K562 (cell line): Measurements from ENCODE around the gene LRRC47. TPM values are rescaled to one million over a fixed set of nuclear protein-coding genes. Genes with fewer than 3 reads are reported as not detected.

ENCODE experiments used
- ARNT ChIP-seq, 2 experiments: fragments of 450-650 bp; IDR thresholded peaks; 2 replicates each; pipeline ENCODE4 v1.6.1; 2016; ENCODE audit warnings: mild to moderate bottlenecking in 1 of 2
- DACH1 ChIP-seq: fragments of 450-650 bp; IDR thresholded peaks from 2 replicates; pipeline ENCODE4 v1.6.1; 2018; ENCODE audit not compliant: partially characterized antibody
- ETV1 ChIP-seq: fragments of 450-650 bp; conservative IDR thresholded peaks from 2 replicates; pipeline ENCODE4 v1.6.1; 2016; ENCODE audit warnings: missing genetic modification characterization, control low read depth, low read depth, missing compliant biosample characterization
- FOSL1 ChIP-seq: fragments of 200-800 bp; sonication (Bioruptor generic); conservative IDR thresholded peaks from 2 replicates; pipeline ENCODE4 v1.6.1; 2016; ENCODE audit warnings: missing genetic modification characterization, missing compliant biosample characterization
- FOXA3 ChIP-seq, 2 experiments: fragments of 450-650 bp in 1 of 2; sonication (generic) in 1 of 2; formaldehyde crosslinking; IDR thresholded peaks in 1 of 2; conservative IDR thresholded peaks in 1 of 2; 2 replicates each; pipeline versions ENCODE4 v1.4.0 to v1.8.0; 2020 to 2022; ENCODE audit warnings: mild to moderate bottlenecking in 2 of 2, missing genetic modification reagents in 1 of 2
- HDAC1 ChIP-seq, 2 experiments: fragments of 450-650 bp; IDR thresholded peaks; 2 replicates each; pipeline ENCODE4 v1.6.1; 2016 to 2017; ENCODE audit warnings: inconsistent platforms in 1 of 2, mild to moderate bottlenecking in 1 of 2, moderate library complexity in 1 of 2
- JUND ChIP-seq, 2 experiments: IDR thresholded peaks; 2 replicates in 1 of 2; 3 replicates in 1 of 2; pipeline ENCODE4 v1.6.1; 2011; ENCODE audit warnings: borderline replicate concordance in 2 of 2, low read depth in 2 of 2, low read length in 2 of 2, improper control_type of control experiment in 1 of 2, missing biosample characterization in 1 of 2, missing genetic modification characterization in 1 of 2, missing genetic modification reagents in 1 of 2
- MAFK ChIP-seq: IDR thresholded peaks from 2 replicates; pipeline ENCODE4 v1.6.1; 2011; ENCODE audit warnings: low read length, improper control_type of control experiment
- MECOM ChIP-seq: fragments of 250-450 bp; sonication (Bioruptor Pico); IDR thresholded peaks from 2 replicates; pipeline ENCODE4 v1.8.0; 2022; ENCODE audit warnings: inconsistent platforms
- NR2C1 ChIP-seq, 2 experiments: fragments of 450-650 bp; IDR thresholded peaks; 2 replicates each; pipeline ENCODE4 v1.6.1; 2017; ENCODE audit warnings: mild to moderate bottlenecking in 2 of 2, antibody characterized with exemption in 1 of 2, inconsistent platforms in 1 of 2, missing compliant biosample characterization in 1 of 2, missing genetic modification characterization in 1 of 2
- PCBP2 ChIP-seq: fragments of 200-400 bp; formaldehyde crosslinking; IDR thresholded peaks from 2 replicates; pipeline ENCODE4 v1.6.1; 2018; ENCODE audit warnings: low read length, low read depth, mild to moderate bottlenecking, moderate library complexity; ENCODE audit not compliant: poor library complexity, severe bottlenecking
- PHF21A ChIP-seq: fragments of 450-650 bp; IDR thresholded peaks from 2 replicates; pipeline ENCODE4 v1.6.1; 2017; ENCODE audit warnings: low read depth, borderline replicate concordance
- STAT5A ChIP-seq: IDR thresholded peaks from 2 replicates; pipeline ENCODE4 v1.6.1; 2012; ENCODE audit warnings: low read length, inconsistent platforms, borderline replicate concordance
- TCF7L2 ChIP-seq: fragments of 150-350 bp; IDR thresholded peaks from 2 replicates; pipeline ENCODE4 v1.6.1; 2016; ENCODE audit warnings: low read depth, mild to moderate bottlenecking, low read length, moderate library complexity
- TFAM ChIP-seq: fragments of 250-450 bp; sonication (Bioruptor Pico); conservative IDR thresholded peaks from 2 replicates; pipeline ENCODE4 v1.5.0; 2021; ENCODE audit warnings: mild to moderate bottlenecking, moderate library complexity
- ZFPM2 ChIP-seq: fragments of 250-450 bp; sonication (Bioruptor Pico); IDR thresholded peaks from 2 replicates; pipeline ENCODE4 v1.5.1; 2022; ENCODE audit warnings: mild to moderate bottlenecking
- ZFX ChIP-seq: sonication (generic); formaldehyde crosslinking; IDR thresholded peaks from 2 replicates; pipeline ENCODE4 v1.8.0; 2022; ENCODE audit warnings: mild to moderate bottlenecking, missing genetic modification reagents, moderate library complexity
- ZNF12 ChIP-seq: sonication (generic); formaldehyde crosslinking; IDR thresholded peaks from 2 replicates; pipeline ENCODE4 v1.4.0; 2020; ENCODE audit warnings: mild to moderate bottlenecking, missing genetic modification reagents
- ZNF408 ChIP-seq: fragments of 250-450 bp; sonication (Bioruptor Pico); IDR thresholded peaks from 2 replicates; pipeline ENCODE4 v1.4.0; 2020; ENCODE audit warnings: low read depth, mild to moderate bottlenecking, moderate library complexity
- polyA plus RNA-seq, 8 experiments: library from polyadenylated mRNA; depleted of rRNA in 4 of 8; stranded (reverse) in 5 of 8; unstranded in 3 of 8; fragments of >200 nt; fragmentation: Nextera tagmentation in 2 of 8; fragmentation: Illumina TruSeq in 1 of 8; extraction: Ambion mirVana in 2 of 8; extraction: Trizol in 1 of 8; gene quantifications; 2 replicates each; pipeline versions ENCODE4 v1.2.1 to v1.2.3, GENCODE V29; 2011 to 2014; ENCODE audit warnings: inconsistent platforms in 1 of 8, missing spikeins in 1 of 8
- total RNA-seq, 7 experiments: library from RNA; depleted of rRNA in 6 of 7; stranded (reverse); fragments of >200 nt in 6 of 7; fragmentation: Illumina TruSeq in 2 of 7; extraction: Trizol in 2 of 7; gene quantifications; 2 replicates each; pipeline versions ENCODE4 v1.2.1 to v1.2.3, GENCODE V29; 2011 to 2021; ENCODE audit warnings: low replicate concordance in 1 of 7
- TF ChIP-seq, protein P1 (sequence below): IDR thresholded peaks from 2 replicates; pipeline ENCODE4 v1.6.1; 2016; ENCODE audit warnings: missing genetic modification characterization, missing compliant biosample characterization
- TF ChIP-seq, protein P2 (sequence below): fragments of 450-650 bp; IDR thresholded peaks from one replicate; pipeline ENCODE4 v1.6.1; 2018; ENCODE audit warnings: mild to moderate bottlenecking, moderate library complexity; ENCODE audit not compliant: partially characterized antibody
- TF ChIP-seq, protein P3 (sequence below): fragments of 250-450 bp; sonication (Bioruptor Pico); IDR thresholded peaks from 2 replicates; pipeline ENCODE4 v1.9.0; 2021; ENCODE audit warnings: mild to moderate bottlenecking, inconsistent platforms

LRRC47 gene
- total and polyA plus RNA-seq, 9 of the 15 experiments (the other 6 are each of a cell fraction or from before 2014, with no cell fraction given) = 4.6 to 68.0 (median 35.9) TPM

DNA sequence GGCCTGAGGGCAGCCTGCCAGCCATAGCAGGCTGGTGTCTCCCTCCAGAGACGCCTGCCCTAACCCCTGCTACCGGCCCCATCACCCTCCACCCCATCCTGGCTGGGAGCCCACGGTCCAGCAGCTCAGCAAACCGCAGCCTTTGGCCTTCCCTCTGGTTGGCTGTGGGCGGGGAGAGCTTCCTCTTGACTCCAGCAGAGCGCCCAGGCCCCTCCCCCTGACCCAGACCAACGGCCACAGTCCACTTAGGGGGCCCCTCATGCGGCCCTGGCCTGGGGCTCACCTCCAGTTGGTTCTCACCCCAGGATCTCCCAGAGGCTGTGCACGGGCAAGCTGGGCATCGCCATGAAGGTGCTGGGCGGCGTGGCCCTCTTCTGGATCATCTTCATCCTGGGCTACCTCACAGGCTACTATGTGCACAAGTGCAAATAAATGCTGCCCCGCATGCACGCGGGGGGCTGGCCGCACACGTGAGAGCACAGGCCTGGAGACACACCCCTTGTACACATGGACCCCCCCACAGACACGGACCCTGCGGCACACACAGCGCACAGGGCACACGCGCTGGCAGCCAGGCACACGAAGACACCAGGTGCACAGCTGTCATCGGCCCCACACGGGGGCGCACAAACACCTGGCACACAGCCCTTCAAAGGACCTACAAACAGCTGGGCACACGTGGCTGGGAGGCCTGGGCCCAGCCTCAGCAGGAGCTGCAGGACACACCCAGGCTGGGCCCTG is 20.6 kb downstream of the LRRC47 start (continued):
- TF ChIP-seq, protein P1, sequence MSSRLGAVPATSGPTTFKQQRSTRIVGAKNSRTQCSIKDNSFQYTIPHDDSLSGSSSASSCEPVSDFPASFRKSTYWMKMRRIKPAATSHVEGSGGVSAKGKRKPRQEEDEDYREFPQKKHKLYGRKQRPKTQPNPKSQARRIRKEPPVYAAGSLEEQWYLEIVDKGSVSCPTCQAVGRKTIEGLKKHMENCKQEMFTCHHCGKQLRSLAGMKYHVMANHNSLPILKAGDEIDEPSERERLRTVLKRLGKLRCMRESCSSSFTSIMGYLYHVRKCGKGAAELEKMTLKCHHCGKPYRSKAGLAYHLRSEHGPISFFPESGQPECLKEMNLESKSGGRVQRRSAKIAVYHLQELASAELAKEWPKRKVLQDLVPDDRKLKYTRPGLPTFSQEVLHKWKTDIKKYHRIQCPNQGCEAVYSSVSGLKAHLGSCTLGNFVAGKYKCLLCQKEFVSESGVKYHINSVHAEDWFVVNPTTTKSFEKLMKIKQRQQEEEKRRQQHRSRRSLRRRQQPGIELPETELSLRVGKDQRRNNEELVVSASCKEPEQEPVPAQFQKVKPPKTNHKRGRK (tag) = no peak
- TF ChIP-seq NR2C1 (IDR thresholded peaks at IDR 0.05) (0 out of 2 replicates have a peak, but pooled peaks have one; percentile 58), NR2C1 (tag; IDR thresholded peaks at IDR 0.05) (peak; percentile 51; the same call in 1 of the 2 replicates), ZFPM2 (no peak), PHF21A (no peak), FOSL1 (tag) (0 out of 2 replicates have a peak, but pooled peaks have one; percentile 2), JUND (IDR thresholded peaks at IDR 0.05; ENCODE audit: borderline replicate concordance, low read depth, low read length) (peak; percentile 45; the same call in 1 of the 2 replicates), JUND (tag; IDR thresholded peaks at IDR 0.05; ENCODE audit: borderline replicate concordance, low read depth, low read length) (peak; percentile 55; the same call in 1 of the 3 replicates), FOXA3 (CRISPR knock-in tag; conservative IDR thresholded peaks at IDR 0.05 in 1 of 2, IDR thresholded peaks at IDR 0.05 in 1 of 2) (peak in 1 of 2 experiments; percentile 63; a peak in 1 of 4 replicates), TCF7L2 (no peak), ETV1 (tag) (no peak), ZNF408 (CRISPR knock-in tag) (no peak), STAT5A (no peak), ARNT (IDR thresholded peaks at IDR 0.05) (peak in 1 of 2 experiments; percentile 26; a peak in 1 of 4 replicates), TFAM (no peak), ZNF12 (CRISPR knock-in tag) (peak; percentile 64; the same call in 1 of the 2 replicates), PCBP2 (no peak), DACH1 (peak; percentile 95), ZFX (peak; percentile 96), MAFK (no peak; the same call in 1 of the 2 replicates), HDAC1 (IDR thresholded peaks at IDR 0.05) (peak in 1 of 2 experiments; percentile 94; a peak in 2 of 4 replicates), MECOM (CRISPR knock-in tag) (peak; percentile 71; the same call in 1 of the 2 replicates)
- TF ChIP-seq, protein P2, sequence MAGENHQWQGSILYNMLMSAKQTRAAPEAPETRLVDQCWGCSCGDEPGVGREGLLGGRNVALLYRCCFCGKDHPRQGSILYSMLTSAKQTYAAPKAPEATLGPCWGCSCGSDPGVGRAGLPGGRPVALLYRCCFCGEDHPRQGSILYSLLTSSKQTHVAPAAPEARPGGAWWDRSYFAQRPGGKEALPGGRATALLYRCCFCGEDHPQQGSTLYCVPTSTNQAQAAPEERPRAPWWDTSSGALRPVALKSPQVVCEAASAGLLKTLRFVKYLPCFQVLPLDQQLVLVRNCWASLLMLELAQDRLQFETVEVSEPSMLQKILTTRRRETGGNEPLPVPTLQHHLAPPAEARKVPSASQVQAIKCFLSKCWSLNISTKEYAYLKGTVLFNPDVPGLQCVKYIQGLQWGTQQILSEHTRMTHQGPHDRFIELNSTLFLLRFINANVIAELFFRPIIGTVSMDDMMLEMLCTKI = no peak
- TF ChIP-seq, protein P3, sequence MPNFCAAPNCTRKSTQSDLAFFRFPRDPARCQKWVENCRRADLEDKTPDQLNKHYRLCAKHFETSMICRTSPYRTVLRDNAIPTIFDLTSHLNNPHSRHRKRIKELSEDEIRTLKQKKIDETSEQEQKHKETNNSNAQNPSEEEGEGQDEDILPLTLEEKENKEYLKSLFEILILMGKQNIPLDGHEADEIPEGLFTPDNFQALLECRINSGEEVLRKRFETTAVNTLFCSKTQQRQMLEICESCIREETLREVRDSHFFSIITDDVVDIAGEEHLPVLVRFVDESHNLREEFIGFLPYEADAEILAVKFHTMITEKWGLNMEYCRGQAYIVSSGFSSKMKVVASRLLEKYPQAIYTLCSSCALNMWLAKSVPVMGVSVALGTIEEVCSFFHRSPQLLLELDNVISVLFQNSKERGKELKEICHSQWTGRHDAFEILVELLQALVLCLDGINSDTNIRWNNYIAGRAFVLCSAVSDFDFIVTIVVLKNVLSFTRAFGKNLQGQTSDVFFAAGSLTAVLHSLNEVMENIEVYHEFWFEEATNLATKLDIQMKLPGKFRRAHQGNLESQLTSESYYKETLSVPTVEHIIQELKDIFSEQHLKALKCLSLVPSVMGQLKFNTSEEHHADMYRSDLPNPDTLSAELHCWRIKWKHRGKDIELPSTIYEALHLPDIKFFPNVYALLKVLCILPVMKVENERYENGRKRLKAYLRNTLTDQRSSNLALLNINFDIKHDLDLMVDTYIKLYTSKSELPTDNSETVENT (CRISPR knock-in tag) = 0 out of 2 replicates have a peak, but pooled peaks have one; percentile 65
